Myometrial cell (primary cell): ENCODE data around the gene LGALS9B. TPM values are rescaled to one million over a fixed set of nuclear protein-coding genes. Genes with fewer than 3 reads are reported as not detected.

Experiments
- total RNA-seq: library from RNA; depleted of rRNA; stranded (reverse); fragments of >200 nt; gene quantifications from 2 replicates; pipeline ENCODE4 v1.2.3, GENCODE V29; 2015

The LGALS9B gene
- not detected in 2 replicates for total RNA-seq

DNA sequence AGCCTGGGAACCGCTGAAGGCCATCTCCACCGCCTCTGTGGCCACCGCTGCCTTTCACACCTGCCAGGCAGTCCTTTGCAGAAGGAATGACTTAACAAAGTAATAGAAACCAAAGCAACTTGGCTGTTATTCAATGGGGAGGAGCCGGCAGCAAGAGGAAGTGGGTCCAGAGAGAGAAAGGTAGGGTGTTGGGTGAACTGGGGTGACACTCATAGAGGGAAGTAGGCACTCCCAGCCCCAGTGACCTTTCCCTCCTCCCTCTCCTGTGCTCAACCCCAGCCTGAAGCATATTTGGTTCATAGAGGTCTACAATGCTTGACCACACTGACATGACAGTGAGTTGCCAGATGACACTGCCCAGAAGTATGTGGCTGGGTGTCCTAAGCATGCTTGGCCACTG lies at the start of gene LGALS9B:
LGALS9B (minus strand) TSS at position 93 of the 400 bp plus-strand sequence; CDS start at position 24, 69 bp downstream.

Other genes with a start within 250 kb of the LGALS9B start
- gene CDRT15L2, start 112.2 kb upstream of the LGALS9B start, total RNA-seq = not detected in 2 replicates